HG03108 (cell line): ENCODE data around the gene KPNB1.

Source experiments
- ATAC-seq: cut with Tn5 transposase; IDR thresholded peaks from one replicate; pipeline ENCODE4 v1.9.1; 2021; ENCODE audit warnings: moderate library complexity; ENCODE audit not compliant: unreplicated experiment

Gene KPNB1

GRCh38 chr17:47696717-47697642 is 47.3 kb downstream of the KPNB1 start:
- ATAC-seq: no peak

GRCh38 chr17:47697906-47698711 is 48.4 kb downstream of the KPNB1 start:
- ATAC-seq: no peak

DNA sequence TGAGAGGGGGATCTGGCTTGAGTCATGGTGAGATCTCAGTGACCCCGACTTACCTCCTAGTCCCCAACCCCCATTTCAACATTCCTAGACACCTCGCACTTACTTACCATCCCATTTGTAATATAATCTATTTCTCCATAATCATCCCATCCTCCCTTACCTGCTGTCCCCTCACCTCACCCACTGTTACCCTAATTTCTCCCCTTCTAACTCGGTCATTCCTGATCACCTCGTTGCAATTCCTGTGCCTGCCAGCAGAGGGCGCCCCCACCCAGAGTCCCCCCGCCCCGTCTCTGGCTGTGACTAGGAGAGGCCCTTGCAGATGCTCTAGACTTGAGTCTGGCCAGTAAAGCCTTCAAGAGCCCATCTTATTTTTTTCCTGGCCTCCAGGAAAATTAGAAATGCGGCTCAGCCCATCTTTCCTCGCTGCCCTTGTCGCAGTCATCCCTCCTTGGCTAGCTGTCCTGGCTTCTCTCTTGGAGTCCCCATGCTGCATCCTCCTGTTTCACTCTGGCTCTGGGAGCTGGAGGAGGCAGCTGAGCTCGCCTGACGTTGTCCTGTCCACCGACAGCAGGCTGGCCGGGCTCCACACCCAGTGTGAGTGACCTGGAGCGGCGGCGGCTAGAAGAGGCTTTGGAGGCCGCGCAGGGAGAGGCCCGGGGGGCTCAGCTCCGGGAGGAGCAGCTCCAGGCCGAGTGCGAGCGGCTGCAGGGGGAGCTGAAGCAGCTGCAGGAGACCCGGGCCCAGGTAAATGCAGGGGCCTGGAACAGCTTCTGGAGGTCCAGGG is 49.2 kb downstream of the KPNB1 start:
- no peak for ATAC-seq

- no peak for ATAC-seq
Measured at GRCh38 chr17:47699536-47699840, 49.8 kb downstream of the KPNB1 start.

GRCh38 chr17:47700471-47701449 is 51.0 kb downstream of the KPNB1 start:
- ATAC-seq: no peak

GRCh38 chr17:47701608-47702007 is 51.9 kb downstream of the KPNB1 start:
- ATAC-seq: no peak

DNA sequence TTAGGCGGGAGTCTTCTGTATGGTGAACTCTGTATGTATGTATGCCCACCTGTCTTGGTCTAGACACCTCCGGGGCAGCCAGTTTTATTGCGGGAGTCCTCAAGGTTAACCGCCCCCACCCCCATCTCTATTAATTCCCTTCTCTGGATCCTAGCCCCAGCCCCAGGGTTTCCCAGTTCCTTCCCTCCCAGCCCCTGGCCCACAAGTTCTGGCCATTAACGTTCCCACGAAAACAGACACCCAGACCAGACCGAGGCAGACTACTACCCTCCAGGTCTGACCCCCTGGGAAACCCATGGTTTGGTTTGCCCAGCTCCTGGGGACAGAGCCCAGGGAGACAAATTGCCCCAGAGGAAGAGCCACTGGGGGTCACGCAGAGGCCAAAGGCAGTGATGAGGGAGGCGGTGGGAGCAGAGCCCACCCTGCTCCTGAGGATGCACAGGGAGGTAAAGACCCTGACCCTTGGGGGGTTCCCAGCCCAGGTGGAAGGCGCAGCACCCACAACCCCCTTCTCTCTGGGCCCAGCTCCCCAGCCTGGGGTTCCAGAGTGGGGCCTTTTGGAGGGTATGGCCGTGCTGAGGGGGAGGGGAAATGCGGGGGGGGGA is 52.8 kb downstream of the KPNB1 start:
- ATAC-seq: no peak

DNA sequence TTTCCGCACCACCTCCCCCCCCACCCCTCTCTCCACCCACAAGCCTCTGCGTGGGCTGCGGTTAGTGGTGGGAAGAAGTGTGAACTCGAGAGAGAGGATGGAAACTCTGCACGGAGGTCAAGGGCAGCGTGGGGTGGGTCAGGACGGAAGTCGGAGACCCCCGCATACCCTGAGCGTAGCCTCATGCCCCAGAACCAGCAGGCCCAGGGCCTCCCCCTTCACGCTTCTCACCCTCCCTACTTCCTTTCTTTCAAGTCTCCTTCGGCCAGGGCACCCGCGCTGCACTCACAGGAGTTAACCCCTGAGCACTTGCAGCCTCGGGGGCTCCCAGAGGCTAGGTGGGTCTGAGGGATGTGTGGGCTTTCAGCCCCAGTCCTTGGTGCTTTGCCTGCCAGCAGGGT is 53.5 kb downstream of the KPNB1 start:
- ATAC-seq: no peak

DNA sequence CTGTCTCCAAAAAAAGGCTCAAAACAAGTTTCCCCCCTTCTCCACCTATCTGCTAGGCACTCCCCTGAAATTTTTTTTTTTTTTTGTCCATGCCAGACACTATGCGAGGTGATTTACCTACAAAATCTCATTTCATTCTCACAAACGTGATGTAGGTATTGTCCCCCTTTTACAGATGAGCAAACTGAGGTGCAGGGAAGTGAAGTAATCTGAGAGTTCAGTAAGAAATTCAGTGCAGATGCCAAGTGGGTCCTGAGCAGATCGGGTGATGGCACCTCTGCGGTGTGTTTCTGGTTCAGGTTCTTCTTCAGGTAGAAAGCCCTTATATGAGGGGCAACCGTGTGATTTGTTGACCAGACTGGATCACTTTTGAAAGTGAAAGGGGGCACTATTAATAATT is 54.0 kb downstream of the KPNB1 start:
- no peak for ATAC-seq

- no peak for ATAC-seq
Measured at GRCh38 chr17:47704116-47704515, 54.4 kb downstream of the KPNB1 start.

- ATAC-seq: no peak
Measured at GRCh38 chr17:47704736-47705135, 55.0 kb downstream of the KPNB1 start.

DNA sequence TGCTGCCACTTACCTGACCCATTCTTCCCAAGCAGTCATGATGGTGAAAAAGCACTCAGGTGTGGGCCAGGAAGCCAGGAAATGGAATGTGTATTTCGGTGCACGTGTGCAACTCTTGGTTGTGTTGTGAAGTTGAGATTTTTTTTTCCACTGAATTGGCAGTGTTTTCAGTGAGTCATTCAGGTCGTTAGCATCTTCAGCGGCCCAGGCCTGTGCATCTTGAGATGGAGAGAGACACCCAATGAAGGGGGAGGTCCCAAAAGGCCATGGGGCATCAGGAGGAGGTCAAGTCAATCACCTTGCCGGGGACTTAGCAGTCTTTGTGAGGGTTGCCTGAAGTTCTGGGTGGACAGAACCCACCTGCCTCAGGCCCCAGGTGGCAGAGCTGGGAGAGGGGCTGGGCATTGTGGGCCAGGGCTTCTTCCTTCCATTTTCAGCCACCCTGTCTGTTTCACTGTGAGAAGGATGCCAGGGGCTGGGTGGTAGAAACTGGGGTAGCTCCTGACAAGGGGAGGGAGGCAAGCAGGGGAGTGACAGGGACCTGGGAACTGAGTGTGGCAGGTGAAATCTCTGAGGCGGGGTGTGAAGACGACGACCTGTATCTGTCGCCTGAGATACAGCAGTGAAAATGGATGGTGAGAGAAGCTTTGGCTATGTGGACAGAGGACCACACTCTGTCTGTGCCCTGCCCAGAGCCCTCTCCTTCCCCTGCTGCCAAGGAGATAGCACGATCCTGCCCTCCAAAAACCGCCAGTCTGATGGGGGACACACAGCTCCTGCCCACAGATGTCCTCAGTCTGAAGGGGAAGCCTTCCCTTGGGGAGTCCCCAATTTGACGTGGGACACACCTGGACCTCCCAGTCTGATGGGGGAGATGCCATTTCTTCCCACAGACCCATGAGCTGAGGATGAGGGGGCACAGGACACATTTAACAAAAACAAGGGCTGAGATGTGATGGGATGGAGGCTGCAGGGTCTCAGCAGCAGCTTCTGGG is 56.1 kb downstream of the KPNB1 start:
- ATAC-seq: no peak

DNA sequence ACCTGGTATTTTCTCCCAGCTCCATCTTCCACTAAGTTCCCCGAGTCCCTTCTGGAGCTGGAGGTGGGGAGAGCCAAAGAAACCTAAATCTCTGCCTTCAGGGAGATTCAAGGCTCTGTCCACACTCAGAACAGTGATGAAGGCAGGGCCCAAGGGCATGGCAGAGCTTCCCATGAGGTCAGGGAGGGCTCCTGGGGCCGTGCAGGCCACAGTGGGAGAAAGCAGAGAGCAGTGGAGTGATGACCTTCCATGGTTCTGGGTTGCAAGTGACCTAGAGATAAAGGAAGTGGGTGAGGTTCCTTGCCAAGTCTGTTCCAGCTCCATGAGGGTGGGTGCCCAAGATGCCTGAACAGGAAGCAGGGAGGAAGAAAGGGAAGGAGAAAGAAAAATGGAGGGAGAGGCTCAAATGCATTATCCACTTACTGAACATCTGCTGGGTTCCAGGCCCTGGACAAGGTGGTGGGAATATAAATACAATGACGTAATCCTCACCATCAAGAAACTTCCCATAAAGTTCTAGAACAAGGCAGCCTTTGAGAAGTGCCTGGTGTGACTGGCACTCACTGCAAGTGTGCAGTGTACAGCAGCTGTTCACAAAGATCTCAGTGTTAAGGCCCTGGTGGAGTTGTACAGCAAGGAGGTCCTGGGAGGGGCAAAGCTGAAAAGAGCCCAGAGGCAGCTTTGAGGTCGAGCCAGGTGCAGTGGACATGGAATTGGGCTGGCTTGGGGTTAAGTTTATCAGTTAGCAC is 57.5 kb downstream of the KPNB1 start:
- no peak for ATAC-seq

DNA sequence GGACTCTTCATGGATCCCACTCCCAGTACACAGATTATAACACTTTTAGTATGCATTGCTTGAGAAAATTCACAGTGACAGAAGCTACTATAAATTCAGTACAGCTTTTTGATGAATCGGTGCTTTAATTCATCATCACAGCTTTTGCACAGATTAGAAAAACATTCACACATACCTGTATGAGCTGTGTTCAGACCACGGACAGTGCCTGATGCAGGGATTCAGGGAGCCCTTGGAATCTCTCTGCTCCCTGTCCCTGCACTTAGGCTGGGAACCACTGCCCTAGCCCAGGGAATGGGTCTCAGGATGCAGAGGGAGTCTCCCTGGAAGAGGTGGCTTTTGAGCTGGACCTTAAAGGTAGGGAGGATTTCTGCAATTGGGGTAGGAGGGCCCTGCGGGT is 58.2 kb downstream of the KPNB1 start:
- ATAC-seq: no peak

DNA sequence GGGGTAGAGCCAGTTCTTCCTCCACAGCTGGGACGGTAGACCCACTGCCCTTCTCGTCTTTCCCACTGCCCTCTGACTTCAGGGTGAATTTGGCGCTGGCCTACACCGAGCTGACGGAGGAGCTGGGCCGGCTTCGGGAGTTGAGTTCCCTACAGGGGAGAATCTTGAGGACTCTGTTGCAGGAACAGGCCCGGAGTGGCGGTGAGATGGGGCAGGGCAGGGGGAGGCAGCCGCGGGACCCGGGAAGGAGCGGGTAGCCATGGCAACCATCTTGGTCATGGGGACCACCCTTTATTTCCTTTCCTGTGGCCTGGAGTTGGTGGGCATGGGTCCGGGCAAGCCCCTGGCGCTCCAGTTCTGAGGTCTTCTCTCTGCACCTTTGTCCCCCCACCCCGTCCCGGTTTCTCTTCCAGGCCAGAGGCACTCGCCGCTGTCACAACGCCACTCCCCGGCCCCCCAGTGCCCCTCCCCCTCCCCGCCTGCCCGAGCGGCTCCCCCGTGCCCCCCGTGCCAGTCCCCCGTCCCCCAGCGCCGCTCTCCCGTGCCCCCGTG is 58.7 kb downstream of the KPNB1 start:
- no peak for ATAC-seq

DNA sequence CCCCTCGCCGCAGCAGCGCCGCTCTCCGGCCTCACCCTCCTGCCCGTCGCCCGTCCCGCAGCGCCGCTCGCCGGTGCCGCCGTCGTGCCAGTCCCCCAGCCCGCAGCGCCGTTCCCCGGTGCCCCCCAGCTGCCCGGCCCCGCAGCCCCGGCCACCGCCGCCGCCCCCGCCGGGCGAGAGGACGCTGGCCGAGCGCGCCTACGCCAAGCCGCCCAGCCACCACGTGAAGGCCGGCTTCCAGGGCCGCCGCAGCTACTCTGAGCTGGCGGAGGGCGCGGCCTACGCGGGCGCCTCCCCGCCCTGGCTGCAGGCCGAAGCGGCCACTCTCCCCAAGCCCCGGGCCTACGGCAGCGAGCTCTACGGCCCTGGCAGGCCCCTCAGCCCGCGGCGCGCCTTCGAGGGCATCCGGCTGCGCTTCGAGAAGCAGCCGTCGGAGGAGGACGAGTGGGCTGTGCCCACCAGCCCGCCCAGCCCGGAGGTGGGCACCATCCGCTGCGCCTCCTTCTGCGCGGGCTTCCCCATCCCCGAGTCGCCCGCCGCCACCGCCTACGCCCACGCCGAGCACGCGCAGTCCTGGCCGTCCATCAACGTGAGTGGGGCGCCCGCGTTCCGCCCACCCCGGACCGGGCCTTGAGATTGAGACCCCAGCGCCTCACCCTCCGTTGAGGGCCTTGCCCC is 59.3 kb downstream of the KPNB1 start:
- no peak for ATAC-seq

- ATAC-seq: no peak
Measured at GRCh38 chr17:47709594-47709993, 59.9 kb downstream of the KPNB1 start.
